GM19099 (cell line): Measurements from ENCODE around the gene CPEB1.

ENCODE experiments used
- POLR2A ChIP-seq: IDR thresholded peaks from 3 replicates; pipeline ENCODE4 v1.6.1; 2011; ENCODE audit warnings: low read depth; ENCODE audit not compliant: insufficient read length; ENCODE audit errors: extremely low read depth

CPEB1 gene

GRCh38 chr15:82647045-82647834, at the start of gene CPEB1:
CPEB1 (minus strand) TSS chr15:82647363; CDS start chr15:82628459, 18,904 bp downstream.
- no peak for TF ChIP-seq POLR2A

DNA sequence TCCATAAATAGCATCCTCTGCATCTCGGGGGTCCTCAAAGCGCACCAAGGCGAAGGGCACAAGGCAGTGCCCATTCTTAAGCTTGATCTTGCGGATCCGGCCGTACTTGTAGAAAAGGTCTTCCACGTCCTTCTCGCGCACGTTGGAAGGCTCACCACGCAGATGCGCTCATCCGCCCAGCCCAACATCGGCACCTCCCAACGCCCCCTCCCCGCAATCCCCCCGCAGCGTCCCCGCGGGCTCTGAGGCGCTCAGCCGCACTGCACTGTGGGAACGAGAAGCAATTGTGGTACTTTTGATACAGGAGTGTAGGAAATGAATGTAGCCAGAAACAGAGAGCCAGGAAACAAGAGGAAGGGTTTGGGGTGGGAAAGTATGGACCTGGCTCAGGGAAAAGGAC, 45.0 kb upstream of the CPEB1 start:
- no peak for TF ChIP-seq POLR2A

DNA sequence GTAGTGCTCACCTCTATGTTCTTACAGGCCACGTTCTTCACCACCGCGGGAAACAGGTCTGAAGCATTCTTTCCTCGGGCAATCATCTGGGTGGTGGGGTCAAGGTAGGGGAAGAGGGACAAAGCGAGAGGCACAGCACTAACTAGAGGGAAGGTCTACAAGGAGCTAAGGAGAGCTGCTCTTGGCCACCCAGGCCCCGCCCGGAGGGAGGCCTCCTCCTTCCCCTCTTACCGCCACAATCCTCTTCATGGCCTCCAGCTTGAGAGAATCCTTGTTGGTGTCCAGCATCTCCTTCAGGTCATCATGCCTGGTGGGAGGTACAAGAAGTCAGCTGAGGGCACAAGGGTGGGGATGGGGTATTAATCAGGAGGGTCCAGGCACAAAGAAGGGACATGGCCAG, 42.0 kb upstream of the CPEB1 start:
- TF ChIP-seq POLR2A: no peak

DNA sequence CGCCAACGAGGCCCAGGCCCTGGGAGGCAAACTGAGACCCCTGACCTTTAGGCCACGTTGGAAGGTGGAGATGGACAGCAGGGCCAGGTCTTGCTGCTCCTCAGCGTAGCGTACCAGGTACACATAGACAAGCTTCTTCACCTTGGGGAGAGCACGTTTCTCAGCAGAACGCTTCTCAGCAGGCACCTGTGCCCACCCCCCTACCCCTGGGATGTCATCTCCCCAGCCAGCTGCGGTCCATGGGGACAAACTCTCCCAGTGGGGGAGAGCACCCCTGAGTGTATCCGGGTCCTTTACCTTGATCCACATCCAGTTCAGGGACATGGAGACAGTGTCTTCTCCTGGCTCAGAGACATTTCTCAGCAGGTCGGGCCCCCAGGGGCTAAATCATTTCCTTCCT, 41.5 kb upstream of the CPEB1 start:
- TF ChIP-seq POLR2A: no peak

DNA sequence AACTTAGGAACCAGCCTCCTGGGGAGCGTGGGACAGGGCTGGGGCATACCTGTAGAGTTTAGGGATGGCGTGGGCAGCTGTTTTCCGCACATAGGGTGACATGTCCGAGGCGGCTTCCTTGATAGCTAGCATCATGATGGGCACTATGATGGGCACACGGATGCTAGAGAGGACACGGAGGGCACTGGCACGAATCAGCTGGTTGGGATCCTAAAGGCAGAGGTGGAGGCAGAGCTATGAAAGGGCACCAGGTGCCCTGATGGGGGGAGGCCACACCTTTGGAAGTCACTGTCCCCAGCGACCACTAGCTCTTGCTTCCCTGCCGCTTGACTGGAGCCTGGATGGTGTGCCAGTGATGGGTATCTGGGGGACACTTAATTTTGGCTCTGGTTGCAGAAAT, 34.2 kb upstream of the CPEB1 start:
- no peak for TF ChIP-seq POLR2A

GRCh38 chr15:82680200-82681102, 33.3 kb upstream of the CPEB1 start:
- TF ChIP-seq POLR2A: peak; percentile 50

DNA sequence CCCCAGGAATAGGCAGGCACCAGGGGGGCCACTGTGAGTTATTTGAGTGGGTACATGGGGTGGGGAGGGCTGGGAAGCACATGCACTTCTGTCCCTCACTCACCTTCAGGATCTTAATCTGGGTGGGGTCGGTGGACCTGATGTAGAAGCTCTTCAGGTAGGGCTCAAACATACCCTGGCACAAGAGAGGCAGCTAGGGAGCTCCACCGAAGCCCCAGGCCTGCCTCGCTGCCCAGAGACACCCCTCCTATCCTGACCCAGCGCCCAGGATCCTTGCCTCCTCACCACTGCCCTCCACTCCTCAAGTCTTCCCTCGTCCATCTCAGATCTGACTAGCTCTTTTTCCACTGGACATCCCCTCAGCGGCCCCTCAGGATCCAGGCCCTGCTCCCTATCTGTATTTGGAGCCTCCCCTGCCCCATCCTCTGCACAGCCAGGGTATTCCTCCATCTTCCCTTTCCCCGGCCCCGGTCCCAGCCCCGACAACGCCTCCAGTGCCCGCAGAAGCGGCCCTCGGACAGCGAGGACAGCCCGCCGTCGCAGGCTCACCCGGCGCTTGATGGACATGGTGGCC, 32.5 kb upstream of the CPEB1 start:
- TF ChIP-seq POLR2A: no peak

DNA sequence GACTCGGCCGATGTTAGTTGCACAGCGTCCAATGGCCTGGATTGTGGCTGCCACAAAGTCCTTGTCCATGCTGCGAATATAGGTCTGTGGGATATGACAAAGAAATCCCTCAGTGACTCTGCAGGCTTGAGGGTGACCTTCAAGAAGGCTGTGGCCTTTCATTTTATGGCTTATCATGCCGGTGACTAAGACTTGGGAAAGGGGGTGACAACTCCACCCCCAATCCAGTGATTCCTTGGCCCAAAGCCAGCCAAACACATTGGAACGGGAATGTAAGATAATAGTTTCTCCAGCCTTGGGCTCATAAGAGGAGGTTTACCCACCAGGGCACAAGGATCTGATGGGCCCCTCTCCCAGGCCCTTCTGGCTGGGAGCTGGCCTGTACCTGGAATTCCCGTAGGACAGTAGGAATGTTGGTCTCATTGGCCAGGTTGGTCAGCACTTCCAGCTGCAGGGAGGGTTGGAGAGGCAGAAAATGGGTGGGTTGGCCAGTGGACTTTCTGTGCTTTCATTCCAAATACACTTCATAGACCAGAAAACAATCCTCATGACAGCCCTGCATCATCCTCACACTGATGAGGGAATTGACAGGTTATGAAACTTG, 30.7 kb upstream of the CPEB1 start:
- TF ChIP-seq POLR2A: no peak

- no peak for TF ChIP-seq POLR2A
These were observed 27.7 kb upstream of the CPEB1 start for GRCh38 chr15:82674873-82675272.

DNA sequence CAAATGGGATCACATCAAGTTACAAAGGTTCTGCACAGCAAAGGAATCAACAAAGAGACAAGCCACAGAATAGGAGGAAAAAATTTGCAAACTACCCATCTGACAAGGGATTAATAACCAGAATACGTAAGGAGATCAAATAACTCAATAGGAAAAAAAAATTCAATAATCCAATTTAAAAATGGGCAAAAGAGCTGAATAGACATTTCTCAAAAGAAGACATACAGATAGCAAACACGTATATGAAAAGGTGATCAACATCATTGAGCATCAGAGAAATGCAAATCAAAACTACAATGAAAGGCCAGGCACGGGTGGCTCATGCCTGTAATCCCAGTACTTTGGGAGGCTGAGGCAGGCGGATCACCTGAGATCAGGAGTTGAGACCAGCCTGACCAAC, 23.5 kb upstream of the CPEB1 start:
- no peak for TF ChIP-seq POLR2A

GRCh38 chr15:82666606-82667005, 19.4 kb upstream of the CPEB1 start:
- TF ChIP-seq POLR2A: no peak

- TF ChIP-seq POLR2A: no peak
These were observed 16.9 kb upstream of the CPEB1 start for GRCh38 chr15:82664021-82664420.

GRCh38 chr15:82663186-82663600, 16.0 kb upstream of the CPEB1 start:
- no peak for TF ChIP-seq POLR2A

- TF ChIP-seq POLR2A: no peak
These were observed 15.5 kb upstream of the CPEB1 start for GRCh38 chr15:82662641-82663040.

- no peak for TF ChIP-seq POLR2A
These were observed 13.2 kb upstream of the CPEB1 start for GRCh38 chr15:82660378-82660777.

DNA sequence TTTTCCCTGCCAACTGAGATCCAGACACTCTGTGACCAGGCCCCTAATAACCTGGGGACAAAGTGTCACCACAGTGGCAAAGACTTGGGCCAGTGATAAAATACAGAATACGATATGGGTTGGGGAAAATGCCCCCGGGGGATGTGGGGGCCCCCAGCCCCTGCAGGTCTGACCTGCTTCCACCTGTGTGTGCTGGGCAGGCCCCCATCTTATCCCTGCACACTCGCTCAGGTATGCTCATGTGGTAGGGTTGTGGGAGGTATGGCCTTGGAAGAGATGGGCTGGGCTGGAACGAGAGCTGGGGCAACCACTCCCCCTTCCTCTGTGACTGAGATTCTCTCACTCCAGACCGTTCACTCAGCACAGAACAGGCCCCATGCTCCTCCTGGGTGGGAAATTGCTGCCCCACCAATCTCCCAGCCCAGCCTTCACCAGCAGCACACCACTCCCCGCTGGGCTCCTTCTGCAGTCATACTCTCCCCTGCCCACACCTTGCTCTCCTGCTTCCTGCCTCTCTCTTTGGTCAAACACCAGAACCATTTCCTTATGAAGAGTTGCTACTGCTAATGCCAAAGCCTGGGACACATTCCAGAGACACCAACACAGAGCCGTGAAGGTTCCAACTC, 9.6 kb upstream of the CPEB1 start:
- TF ChIP-seq POLR2A: no peak

GRCh38 chr15:82655606-82656005, 8.4 kb upstream of the CPEB1 start:
- no peak for TF ChIP-seq POLR2A
